Measurements from ENCODE around the gene ST3GAL4.
A peak's percentile ranks its signal among the peaks of the same experiment; 100 is the strongest.
"Not testable (repeated sequence)": the region's sequence is repeated elsewhere in the genome, so short reads cannot be mapped to it uniquely, and the experiment has no call there.

ST3GAL4 gene, protein sequence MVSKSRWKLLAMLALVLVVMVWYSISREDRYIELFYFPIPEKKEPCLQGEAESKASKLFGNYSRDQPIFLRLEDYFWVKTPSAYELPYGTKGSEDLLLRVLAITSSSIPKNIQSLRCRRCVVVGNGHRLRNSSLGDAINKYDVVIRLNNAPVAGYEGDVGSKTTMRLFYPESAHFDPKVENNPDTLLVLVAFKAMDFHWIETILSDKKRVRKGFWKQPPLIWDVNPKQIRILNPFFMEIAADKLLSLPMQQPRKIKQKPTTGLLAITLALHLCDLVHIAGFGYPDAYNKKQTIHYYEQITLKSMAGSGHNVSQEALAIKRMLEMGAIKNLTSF

DNA sequence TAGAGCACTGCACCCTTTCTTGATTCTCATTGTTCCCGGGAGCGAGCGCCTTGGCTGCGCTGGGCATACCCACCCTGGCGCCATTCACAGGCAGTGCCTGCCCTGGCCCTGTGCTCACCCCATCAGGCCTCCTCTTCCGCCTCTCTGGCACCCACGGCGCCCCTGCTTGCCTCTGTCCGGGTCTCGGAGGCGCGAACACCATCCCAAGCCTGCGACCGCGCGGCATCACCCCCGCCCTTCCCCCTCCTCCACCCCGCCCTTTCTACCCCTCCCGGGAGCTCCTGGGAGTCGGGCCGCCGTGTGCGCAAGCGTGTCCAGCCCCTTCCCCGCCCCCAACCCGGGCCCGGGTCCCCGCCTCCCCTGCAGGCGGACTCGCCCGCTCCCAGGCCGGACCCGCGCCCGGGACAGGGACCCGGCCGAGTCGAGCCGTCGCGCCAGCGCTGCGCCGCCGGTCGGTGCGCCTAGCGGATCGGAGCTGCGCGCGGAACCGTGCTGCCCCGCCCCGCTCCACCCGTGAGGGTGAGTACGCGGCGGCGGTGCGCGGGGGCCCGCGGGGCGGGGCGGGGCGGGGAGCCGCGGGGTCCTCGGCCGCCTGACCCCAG is at the start of gene ST3GAL4:
Gene ST3GAL4 (plus strand): TSS at position 363 of the 602 bp plus-strand sequence. CDS start 50,470 bp downstream, outside the sequence.
- DNase-seq: peak; percentile 73

DNA sequence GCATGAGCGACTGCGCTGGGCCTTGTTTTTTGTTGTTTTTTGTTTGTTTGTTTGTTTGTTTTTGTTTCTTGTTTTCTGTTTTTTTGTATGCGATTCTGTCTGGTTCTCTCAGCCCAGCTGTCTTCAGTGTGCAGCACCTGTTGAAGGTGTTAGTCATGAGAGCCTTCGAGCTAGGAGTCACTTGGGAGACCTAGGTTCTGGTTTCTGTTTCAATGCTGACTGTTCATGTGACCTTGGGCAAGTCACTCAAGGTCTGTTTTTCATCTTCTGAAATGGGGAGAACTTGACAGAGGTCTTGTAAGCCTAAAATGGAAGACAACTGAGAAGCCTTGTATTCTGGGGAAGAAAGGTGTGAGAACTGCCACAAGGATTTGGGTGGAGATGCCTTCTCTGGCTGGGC is 49.8 kb upstream of the ST3GAL4 start:
- DNase-seq: no peak

DNA sequence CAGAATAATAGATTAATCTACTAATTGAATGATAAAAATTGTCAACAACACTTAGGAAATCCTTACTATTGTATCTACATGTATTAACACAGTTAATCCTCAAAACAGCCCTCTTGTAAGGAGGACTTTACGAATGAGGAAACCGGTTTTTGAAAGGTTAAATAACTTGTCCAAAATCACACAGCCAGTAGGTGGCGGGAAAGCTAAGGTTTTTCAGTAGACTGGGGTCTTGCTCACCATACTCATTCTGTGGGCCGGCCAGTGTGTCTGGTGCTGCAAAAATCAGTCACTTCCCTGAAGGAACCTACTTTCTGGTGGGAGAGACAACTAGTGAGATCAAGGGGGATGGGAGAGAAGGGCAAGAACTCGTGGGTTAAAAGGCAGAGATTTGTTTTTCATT is 47.8 kb upstream of the ST3GAL4 start:
- no peak for DNase-seq

DNA sequence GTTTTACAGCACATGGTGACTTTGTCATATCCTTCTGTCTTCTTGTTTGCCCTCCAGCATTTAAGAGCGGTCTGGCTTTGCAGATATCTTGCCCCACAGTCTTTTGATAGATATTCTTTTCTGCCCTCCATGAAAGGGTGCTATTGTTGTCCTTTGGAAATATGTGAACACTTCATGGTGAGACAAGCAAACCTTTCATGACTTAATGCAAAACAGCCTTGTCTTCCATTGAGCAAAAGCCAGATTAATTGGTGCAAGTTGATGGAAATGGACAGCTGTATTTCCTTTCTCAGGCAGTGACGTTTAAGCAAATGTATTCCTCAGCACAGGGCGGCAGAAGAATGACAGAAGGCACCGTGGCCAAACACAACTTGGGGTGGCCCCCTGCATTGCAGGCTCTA is 47.2 kb upstream of the ST3GAL4 start:
- DNase-seq: no peak

DNA sequence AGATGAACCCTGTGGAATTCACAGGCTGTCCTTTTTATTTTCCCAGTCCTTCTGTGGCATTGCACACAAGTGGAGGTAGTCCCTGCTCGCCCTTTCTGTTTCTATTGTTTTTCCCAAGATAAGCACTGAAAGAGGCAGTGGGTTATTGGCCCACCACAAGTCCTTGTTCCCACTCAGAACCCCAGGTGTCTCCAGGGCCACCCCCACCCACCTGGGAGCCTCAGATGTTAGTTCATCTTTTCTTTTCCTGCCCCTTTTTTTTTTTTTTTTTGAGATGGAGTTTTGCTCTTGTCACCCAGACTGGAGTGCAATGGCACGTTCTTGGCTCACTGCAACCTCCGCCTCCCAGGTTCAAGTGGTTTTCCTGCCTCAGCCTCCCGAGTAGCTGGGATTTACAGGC is 46.7 kb upstream of the ST3GAL4 start:
- DNase-seq: not testable (repeated sequence)

DNA sequence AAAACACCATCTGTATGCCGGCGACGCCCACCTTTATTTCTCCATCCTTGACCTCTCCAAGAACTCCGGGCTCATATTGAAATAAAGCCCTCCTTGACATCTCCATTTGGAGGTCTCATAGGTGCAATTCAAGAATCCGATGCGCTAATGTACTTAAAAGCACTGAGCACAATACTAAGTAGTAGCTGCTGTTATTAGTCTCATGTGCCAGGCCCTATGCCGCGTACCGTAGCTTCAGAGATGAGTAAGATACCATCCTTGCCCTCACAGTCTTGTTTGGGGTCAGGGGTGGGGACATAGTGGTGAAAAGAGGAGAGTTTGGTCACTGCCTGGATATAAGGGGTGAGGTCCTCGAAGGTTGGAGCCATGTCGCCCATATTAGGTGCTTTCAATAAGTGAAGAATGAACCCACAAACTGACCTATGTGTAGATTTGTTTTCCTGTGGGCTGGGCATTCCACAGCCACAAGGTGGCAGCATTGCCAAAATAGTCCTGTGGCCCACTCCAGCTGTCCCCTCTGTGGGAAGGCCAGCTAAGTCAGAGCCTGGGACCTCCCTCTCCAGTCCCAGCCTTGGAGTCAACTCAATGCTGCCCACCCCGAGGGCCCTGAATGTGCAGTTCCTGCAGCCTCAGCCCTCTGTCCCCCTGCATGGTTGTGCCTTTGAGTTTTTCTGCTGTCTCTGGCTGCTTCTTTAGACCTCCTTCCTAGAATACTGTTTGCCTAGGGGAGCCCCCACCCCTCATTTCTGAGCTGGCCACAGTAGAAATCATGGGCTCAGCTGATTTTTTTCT is 45.1 kb upstream of the ST3GAL4 start:
- DNase-seq: peak; percentile 66

DNA sequence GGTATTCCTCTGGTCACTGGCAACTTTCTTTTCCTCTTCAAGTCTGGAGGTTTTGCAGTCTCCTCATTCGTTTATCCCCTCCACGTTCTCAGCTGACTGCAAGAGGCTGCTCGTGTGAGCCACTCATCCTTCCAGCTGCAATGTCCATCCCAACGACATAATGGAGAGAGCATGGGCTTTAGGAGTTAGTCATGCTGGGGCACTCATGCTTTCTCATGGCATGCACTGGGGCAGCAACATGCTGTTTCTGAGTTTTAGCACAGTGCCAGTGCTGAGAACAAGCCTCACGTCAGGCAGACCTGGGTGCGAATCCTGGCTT is 44.5 kb upstream of the ST3GAL4 start:
- DNase-seq: no peak

DNA sequence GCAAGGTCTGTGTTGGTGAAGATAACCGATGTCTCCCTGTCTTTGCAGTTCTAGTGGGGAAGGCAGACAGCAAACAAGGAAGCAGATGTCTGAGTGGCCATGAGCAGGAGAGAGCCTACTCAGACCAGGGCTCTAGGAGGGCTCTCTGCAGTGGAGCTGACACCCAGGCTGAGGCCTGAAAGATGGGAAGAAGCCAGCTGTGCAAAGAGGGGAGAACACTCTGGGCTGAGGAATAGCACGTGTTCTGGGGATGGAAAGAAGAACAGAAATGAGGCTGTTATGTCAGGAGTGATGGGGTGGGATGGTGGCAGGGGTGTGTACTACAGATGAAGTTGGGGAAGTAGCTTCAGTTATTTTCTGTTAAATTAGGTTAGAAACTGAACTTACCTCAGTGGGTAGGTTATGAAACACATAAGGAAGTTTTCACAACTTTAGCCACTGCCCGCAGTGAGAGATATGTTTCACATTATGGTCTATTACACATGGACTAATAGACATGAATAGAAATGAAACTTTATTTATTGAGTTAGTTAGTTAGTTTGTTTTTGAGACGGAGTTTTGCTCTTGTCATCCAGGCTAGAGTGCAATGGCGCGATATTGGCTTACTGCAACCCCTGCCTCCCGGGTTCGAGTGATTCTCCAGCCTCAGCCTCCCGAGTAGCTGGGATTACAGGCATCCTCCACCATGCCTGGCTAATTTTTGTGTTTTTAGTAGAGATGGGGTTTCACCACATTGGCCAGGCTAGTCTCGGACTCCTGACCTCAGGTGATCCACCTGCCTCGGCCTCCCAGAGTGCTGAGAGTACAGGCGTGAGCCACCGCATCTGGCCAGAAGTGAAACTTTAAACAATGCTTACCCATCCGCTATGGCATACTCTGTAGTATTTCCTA is 43.8 kb upstream of the ST3GAL4 start:
- DNase-seq: no peak

DNA sequence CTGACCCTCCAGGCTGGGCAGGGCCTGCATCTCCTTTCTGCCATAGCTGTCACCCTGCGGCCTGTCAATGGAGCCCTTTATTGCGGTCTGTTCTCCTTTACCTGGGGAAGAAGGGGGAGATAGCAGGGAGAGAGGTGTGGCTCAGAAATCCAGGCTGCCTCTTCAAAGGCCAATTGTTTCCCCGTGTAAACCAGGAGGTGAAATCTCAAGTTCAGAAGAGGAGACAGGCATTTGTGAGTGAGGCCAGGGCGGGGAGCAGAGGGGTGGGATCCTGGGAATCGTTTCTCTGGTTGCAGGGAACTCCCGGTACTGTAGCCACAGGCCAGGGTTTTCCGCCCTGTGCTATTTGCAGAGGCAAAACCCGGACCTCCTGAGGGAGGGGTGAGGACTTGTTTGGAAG is 42.5 kb upstream of the ST3GAL4 start:
- no peak for DNase-seq

DNA sequence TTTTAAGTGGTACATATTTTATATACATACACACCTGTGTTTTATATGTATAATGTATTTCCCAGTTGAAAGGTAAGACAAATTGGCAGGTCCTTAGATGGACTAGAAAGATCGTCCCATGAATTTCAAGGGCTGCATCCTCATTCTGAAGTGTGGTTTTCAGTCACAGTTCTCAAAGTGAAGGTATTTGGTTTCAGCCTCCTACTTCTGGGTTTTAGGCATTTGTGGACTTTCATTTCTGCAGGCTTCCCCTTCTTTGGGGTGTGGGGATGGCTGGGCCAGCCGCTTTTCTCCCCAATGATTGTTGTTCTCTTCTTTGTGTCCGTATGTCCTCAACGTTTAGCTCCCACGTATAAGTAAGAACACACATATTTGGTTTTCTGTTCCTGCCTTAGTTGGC is 41.7 kb upstream of the ST3GAL4 start:
- no peak for DNase-seq

DNA sequence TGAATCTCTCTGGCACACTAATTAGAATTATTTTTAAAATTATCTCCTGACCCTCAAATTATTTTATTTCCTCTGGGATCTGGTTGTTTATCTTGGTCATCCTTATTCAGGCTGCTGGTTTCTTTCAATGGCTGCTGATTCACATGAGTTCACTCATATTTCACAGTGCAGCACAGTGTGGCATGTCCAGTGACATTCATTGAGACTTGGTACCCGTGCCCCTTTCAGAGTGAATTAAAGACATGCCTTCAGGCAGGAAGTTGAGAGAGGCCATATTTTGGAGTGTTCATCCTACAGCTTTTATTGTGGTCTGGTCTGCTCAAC is 38.1 kb upstream of the ST3GAL4 start:
- no peak for DNase-seq

DNA sequence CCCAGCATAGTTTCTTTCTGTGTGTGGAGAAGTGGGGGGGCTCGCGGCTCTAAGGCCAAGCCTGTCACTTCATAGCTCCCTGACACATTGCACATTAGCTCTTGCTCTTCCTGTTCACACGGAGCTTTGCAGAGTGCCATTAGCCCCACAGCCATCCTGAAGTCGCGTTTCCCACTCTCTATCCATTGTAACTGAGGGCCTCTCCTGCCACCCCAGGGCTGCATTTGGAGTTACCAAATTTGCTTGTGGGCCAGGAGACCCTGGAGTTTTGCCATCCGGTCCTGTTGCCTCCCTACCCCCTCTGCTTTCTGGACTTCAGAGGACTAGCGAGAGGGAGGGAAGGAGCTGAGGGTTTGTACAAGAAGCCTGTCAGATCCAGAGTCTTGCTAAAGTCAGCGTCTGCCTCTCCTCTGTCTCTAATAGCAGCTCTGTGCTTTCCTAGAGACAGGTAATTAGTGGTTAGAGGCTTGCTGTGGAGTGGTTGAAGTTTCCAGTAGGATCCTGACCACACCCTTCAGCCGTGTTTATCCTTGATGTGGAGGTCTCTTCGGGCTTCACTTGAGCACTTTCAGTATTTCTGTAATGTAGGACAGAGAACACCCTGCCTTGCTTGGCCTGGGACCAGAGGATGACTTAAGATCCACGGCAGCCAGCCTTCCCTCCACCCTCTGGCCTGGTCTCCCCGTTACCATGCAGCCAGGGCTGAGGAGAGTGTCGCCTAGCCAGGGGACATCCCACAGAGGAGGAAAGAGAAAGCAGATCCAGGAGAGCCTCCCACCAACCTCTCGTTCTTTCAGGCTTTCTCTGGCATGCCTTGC is 37.5 kb upstream of the ST3GAL4 start:
- no peak for DNase-seq

DNA sequence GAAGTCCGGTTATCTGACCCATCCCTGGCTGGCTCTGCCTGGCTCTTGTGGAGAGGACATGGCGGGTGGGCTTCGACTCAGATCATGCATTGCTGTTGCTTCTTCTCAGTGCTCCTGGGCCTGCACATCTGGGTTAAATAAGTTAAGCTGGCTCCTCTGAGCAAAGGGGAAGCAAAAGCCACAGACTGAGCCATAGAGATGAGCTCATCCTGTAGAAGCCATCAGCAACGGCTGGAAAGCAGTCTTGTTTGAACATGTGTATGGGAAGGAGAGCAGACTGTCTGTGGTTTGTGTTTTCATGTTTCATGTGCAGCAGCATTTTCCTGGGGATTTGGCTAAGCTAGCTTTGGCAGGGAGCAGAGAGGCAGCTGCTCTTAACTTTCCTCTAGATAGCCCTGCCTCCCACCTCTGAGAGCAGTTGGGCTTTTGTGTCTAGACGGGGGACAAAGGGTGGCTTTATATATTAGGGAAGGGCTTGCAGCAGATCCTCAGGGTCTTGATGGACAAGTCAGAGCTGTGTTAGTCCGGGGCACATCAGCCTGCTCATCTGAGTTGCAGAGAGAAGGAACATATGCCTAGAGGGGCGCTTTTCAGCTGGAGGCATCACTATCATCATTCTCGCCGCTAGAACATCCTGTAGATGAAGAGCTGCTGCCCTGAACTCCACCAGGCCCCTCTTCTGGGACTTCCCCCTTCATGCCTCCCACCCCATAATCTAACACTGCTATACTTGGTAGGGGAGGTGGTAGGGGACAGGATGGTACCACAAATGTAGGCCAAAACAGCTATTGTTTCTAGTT is 36.7 kb upstream of the ST3GAL4 start:
- no peak for DNase-seq

DNA sequence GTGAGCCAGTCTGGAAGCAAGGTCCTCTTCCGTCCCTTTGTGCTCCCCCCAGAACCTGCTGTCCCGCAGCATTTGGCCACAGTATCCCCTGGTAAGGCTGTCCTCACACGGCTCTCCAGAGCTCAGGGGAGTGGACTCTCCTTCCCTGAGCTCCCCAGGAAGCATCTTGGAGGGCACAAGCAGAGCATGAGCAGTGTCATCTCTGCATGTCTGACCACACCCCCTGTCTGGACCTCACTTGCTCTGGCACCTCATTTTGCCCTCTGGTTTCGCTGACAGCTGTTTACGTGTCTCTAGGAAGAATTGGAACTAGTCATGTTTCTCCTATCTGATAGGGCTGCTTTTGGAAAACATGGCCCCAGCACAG is 36.1 kb upstream of the ST3GAL4 start:
- DNase-seq: no peak

DNA sequence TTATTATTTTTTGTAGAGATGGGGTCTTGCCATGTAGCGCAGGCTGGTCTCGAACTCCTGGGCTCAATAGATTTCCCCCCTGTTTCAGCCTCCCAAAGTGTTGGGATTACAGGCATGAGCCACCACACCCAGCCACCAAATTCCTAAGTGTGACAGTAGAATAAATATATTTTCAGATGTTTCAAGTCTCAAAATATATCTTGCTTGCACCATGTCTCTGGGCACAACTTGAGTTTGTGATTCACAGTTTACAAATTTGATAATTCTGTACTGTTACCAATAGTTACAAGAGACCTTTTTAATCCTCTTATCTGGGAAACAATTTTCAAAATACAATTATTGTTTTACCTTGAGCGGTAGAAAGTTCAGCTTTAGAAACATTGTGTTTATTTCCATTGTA is 32.5 kb upstream of the ST3GAL4 start:
- DNase-seq: no peak

DNA sequence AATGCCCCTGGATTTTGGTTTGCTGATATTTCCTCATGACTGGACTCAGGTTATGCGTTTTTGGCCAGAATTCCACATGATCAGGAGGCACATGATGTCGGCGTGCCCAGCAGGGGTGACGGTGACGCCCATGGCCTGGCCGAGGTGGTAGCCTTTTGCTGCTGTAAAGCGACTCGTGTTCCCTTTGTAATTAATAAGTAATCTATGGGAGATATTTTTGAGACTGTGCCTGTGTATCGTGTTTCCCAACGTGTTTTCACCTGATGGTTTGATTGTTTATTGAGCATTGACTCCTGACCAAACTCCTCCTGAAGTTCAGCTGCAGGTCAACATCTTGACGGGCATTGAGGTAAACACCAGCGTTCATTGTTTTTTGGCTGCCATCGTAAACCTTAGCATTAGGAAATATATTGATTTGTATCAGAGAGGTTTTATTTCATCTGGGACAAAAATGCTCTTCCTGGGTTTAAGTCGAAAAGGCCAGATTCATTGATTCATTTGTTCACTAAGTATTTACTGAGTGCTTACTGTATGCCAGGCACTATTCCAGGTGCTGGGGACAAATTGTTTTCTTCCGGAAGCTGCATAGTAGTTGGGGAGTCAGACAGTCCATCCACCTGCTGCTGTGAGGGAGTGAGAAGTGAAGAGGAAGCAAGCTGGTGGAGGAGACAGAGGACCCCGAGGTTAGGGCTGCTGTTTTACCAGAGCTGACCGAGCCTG is 28.0 kb upstream of the ST3GAL4 start:
- no peak for DNase-seq

DNA sequence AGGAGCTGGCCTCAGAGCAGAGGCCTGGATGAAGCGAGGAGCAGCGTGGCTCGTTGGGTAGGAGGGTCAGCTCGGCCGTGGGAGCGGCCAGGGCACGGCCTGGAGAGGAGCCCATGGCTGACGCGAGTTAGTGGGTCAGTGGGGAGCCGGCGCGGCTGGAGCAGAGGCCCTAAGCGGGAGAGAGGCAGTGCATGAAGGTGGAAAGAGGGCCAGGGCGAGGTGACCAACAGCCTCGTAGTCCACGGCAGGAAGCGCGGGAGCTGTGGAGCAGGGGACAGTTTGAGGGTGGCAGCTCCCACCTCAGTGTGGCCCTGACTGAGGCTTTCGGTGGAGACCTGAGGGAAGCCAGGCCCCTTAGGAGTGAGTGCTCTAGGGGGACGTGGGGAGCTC is 27.5 kb upstream of the ST3GAL4 start:
- DNase-seq: no peak

DNA sequence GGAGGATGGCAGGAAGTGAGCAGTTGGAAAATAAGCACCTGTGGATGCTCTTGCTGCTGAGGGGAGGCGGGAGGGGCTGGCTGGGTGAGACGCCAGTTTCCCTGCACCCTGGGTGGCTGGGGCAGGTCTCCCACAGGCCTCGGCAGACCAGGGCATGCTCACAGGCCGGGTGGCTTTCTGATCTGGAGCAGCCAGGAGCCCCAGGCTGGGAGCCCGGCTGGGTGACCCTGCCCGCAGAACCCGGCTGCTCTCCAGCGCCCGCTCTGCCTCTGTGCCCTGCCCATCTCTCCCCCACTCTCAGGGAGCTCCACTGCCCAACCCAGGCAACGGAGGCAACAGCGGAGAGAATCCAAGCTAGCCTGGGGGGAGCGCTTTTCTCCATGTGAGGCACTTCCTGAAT is 27.0 kb upstream of the ST3GAL4 start:
- no peak for DNase-seq

DNA sequence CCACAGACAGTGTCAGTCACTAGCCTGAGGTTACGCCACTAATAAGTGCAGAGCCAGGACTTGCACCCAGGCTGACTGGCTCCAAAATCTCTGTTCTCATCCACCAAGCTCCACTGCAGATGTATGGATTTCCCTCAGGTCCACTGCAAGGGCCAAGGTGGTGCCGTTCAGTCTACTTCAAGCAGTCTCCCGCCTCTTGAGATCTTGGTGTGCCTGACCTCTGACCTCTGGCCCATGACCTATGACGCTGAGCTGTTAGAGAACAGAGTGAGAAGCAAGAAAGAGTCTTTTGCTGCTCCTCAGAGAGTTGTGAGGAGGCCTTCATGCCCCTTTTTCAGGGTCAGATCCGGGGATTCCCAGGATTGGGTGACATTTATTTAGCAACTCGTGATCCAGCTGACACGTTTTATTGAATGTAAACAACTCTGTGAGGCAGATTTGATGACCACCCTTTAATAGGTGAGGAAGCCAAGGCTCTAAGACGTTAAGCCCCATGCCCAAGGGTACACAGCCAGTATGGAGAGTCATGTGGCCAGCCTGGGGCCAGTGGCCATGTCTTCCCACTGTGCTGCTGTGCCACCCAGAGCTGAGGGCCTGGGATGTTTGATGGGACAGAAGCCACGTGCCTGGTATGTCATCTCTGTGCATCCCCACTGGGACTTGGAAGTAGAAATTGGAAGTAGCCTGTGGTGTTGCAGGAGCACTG is 26.4 kb upstream of the ST3GAL4 start:
- no peak for DNase-seq

DNA sequence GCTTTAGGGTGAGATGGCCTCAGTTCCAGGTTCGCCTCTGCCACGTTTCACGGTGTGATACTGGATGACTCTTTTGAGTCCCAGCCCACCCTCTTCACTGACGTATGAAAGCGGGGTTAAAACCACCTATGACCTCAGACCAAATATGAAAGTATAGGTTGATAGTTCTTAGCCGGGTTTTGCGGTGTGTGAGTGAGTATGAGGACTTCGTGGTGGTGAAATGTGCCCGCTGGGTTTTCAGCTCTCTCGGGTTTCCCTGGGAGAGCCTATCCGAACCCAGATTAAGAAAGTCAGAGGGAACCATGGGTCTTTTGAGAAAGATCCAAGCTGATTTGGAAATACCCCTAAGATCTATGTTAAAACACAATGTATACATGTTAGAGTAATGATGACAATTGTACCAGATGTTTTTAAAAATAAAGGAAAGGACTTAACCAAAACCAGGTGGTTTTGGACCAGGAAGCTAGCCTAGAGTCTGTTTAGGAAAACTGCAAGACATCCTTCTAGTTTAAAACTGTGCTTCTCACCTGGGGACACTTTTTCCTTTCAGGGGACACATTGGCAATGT is 25.8 kb upstream of the ST3GAL4 start:
- DNase-seq: no peak

Data from CD4-positive, alpha-beta T cell treated with Interleukin-12 subunit alpha and Interleukin-12 subunit beta, for 1 hour (primary cell).